ENCODE measurements around the gene CPEB4.

GRCh38 chr5:173946323-173946722 lies 58.2 kb downstream of the CPEB4 start:
- TF ChIP-seq CTCF (IDR thresholded peaks at IDR 0.05) (no peak), POLR2A (IDR thresholded peaks at IDR 0.05) (no peak)

Measured in uterus (tissue), 2 donors.